Suprapubic skin (tissue), 4 donors: Measurements from ENCODE around the gene ZNF672. TPM values are rescaled to one million over a fixed set of nuclear protein-coding genes. Genes with fewer than 3 reads are reported as not detected.
"Not testable (repeated sequence)": the region's sequence is repeated elsewhere in the genome, so short reads cannot be mapped to it uniquely, and the experiment has no call there.

ENCODE experiments used
- DNase-seq, 2 donors: peaks; one replicate each; pipeline ENCODE4 v3.0.0-alpha.2; 2019; ENCODE audit warnings: low spot score in 2 of 2
- H3K27ac ChIP-seq: fragments of 200-600 bp; sonication (generic); one replicate; pipeline ENCODE4 v1.5.1; 2019
- H3K27me3 ChIP-seq: fragments of 200-600 bp; sonication (generic); one replicate; pipeline ENCODE4 v1.5.1; 2019
- H3K36me3 ChIP-seq: fragments of 200-600 bp; sonication (generic); one replicate; pipeline ENCODE4 v1.5.1; 2019
- H3K4me1 ChIP-seq: fragments of 200-600 bp; sonication (generic); one replicate; pipeline ENCODE4 v1.5.1; 2019
- H3K4me3 ChIP-seq: fragments of 200-600 bp; sonication (generic); one replicate; pipeline ENCODE4 v1.5.1; 2019; ENCODE audit warnings: mild to moderate bottlenecking
- H3K9me3 ChIP-seq: fragments of 200-600 bp; sonication (generic); one replicate; pipeline ENCODE4 v1.5.1; 2019
- CTCF ChIP-seq, 2 donors: fragments of 200-600 bp in 1 of 2; fragments of 450-650 bp in 1 of 2; sonication (generic) in 1 of 2; IDR thresholded peaks; one replicate each; pipeline ENCODE4 v1.5.1; 2016 to 2019; ENCODE audit warnings: antibody characterized with exemption in 2 of 2, mild to moderate bottlenecking in 1 of 2, moderate library complexity in 1 of 2
- EP300 ChIP-seq: sonication (generic); formaldehyde crosslinking; IDR thresholded peaks from one replicate; pipeline ENCODE4 v1.6.1; 2017; ENCODE audit warnings: antibody characterized with exemption
- POLR2A ChIP-seq, 2 donors: fragments of 450-650 bp; IDR thresholded peaks; one replicate each; pipeline ENCODE4 v1.6.1; 2017; ENCODE audit warnings: antibody characterized with exemption in 2 of 2, mild to moderate bottlenecking in 2 of 2, moderate library complexity in 2 of 2
- POLR2AphosphoS5 ChIP-seq, 3 donors: sonication (generic); formaldehyde crosslinking; IDR thresholded peaks; one replicate each; pipeline ENCODE4 v1.6.1; 2017; ENCODE audit warnings: antibody characterized with exemption in 3 of 3
- WGBS: methylation state at CpG from one replicate; pipeline ENCODE4 v1.1.5; 2018; 5-methylcytosine and 5-hydroxymethylcytosine counted together
- total RNA-seq, 4 donors: library from RNA; depleted of rRNA; stranded (reverse); fragments of >200 nt; gene quantifications; one replicate each; pipeline ENCODE4 v1.1.0, GENCODE V29; 2016

The ZNF672 gene
- total RNA-seq, 4 donors from 2014 or later: 34.4 to 39.7 (median 38.8) TPM

GRCh38 chr1:248873993-248874533 lies 36.0 kb downstream of the ZNF672 start:
- H3K4me3 ChIP-seq: peak overlapping the region; percentile 87
- DNase-seq: peak in 1 of 2 donors; percentile 90
- no peak for TF ChIP-seq POLR2A (IDR thresholded peaks at IDR 0.05)
- TF ChIP-seq POLR2AphosphoS5 (IDR thresholded peaks at IDR 0.05): peak; percentile 15 to 83 (median 77)
- peaks cover 13% of the 10 kb centered on the region for H3K4me1 ChIP-seq
- peak overlapping the region; percentile 93 for H3K27ac ChIP-seq
- H3K27me3 ChIP-seq: no peaks in the 10 kb centered on the region
- H3K9me3 ChIP-seq: no peaks in the 10 kb centered on the region
- 3% methylated on average over 23 of the region's 23 CpGs for WGBS
- H3K36me3 ChIP-seq: no peaks in the 10 kb centered on the region

- no peak overlapping the region for H3K4me3 ChIP-seq
- H3K36me3 ChIP-seq: no peaks in the 10 kb centered on the region
- no peaks in the 10 kb centered on the region for H3K27me3 ChIP-seq
- H3K27ac ChIP-seq: no peak overlapping the region
- DNase-seq: no peak
- no peaks in the 10 kb centered on the region for H3K9me3 ChIP-seq
- TF ChIP-seq EP300 (no peak), CTCF (IDR thresholded peaks at IDR 0.05) (no peak), POLR2A (IDR thresholded peaks at IDR 0.05) (no peak), POLR2AphosphoS5 (IDR thresholded peaks at IDR 0.05) (no peak)
- WGBS: 55% methylated on average over 1 of the region's 1 CpG
- no peaks in the 10 kb centered on the region for H3K4me1 ChIP-seq
These were observed 43.2 kb downstream of the ZNF672 start for GRCh38 chr1:248881261-248881660.

GRCh38 chr1:248882427-248882826 lies 44.4 kb downstream of the ZNF672 start:
- H3K36me3 ChIP-seq, H3K27me3 ChIP-seq, H3K27ac ChIP-seq, H3K9me3 ChIP-seq, H3K4me3 ChIP-seq, H3K4me1 ChIP-seq, DNase-seq: not testable (repeated sequence)
- WGBS: 73% methylated on average over 7 of the region's 7 CpGs

GRCh38 chr1:248884632-248885295 lies 46.7 kb downstream of the ZNF672 start:
- Histone ChIP-seq H3K36me3 (no peaks in the 10 kb centered on the region), H3K27ac (no peak overlapping the region), H3K9me3 (no peaks in the 10 kb centered on the region), H3K4me1 (no peaks in the 10 kb centered on the region), H3K27me3 (no peaks in the 10 kb centered on the region), H3K4me3 (no peak overlapping the region)
- TF ChIP-seq EP300 (no peak), POLR2AphosphoS5 (IDR thresholded peaks at IDR 0.05) (no peak)
- 65% methylated on average over 1 of the region's 1 CpG for WGBS
- no peak for DNase-seq

- Histone ChIP-seq H3K27ac (no peak overlapping the region), H3K27me3 (no peaks in the 10 kb centered on the region), H3K36me3 (no peaks in the 10 kb centered on the region), H3K4me1 (no peaks in the 10 kb centered on the region), H3K9me3 (no peaks in the 10 kb centered on the region), H3K4me3 (no peak overlapping the region)
- no peak for TF ChIP-seq EP300
- no peak for TF ChIP-seq POLR2A (IDR thresholded peaks at IDR 0.05)
- no peak for TF ChIP-seq CTCF (IDR thresholded peaks at IDR 0.05)
- TF ChIP-seq POLR2AphosphoS5 (IDR thresholded peaks at IDR 0.05): no peak
- 86% methylated on average over 1 of the region's 1 CpG for WGBS
- DNase-seq: no peak
These were observed 47.6 kb downstream of the ZNF672 start for GRCh38 chr1:248885646-248886045.

GRCh38 chr1:248886237-248886895 lies 48.3 kb downstream of the ZNF672 start:
- Histone ChIP-seq H3K9me3 (no peaks in the 10 kb centered on the region), H3K4me1 (no peaks in the 10 kb centered on the region), H3K36me3 (no peaks in the 10 kb centered on the region), H3K4me3 (no peak overlapping the region), H3K27ac (no peak overlapping the region), H3K27me3 (no peaks in the 10 kb centered on the region)
- 17% methylated on average over 1 of the region's 1 CpG for WGBS
- DNase-seq: no peak
- TF ChIP-seq CTCF (IDR thresholded peaks at IDR 0.05): no peak
- no peak for TF ChIP-seq EP300
- no peak for TF ChIP-seq POLR2AphosphoS5 (IDR thresholded peaks at IDR 0.05)
- no peak for TF ChIP-seq POLR2A (IDR thresholded peaks at IDR 0.05)

GRCh38 chr1:248889914-248890243 lies 51.9 kb downstream of the ZNF672 start:
- not testable (repeated sequence) for DNase-seq, H3K27me3 ChIP-seq, H3K36me3 ChIP-seq, H3K4me1 ChIP-seq, H3K9me3 ChIP-seq, H3K27ac ChIP-seq, H3K4me3 ChIP-seq
- WGBS: 86% methylated on average over 10 of the region's 10 CpGs
